T-helper 2 cell treated with Interferon-gamma antibody and Interleukin-4, amounts not matched to agents 5 μg/mL and 100 μg/mL, for 36 hours (primary cell): ENCODE measurements around the gene FRYL.
"Not testable (repeated sequence)": the region's sequence is repeated elsewhere in the genome, so short reads cannot be mapped to it uniquely, and the experiment has no call there.

Source experiments
- DNase-seq: peaks from one replicate; pipeline ENCODE4 v3.0.0; 2021; ENCODE audit warnings: low spot score
- H3K27ac Mint-ChIP-seq: one replicate; pipeline ENCODE4 v1.8.0; 2021; ENCODE audit warnings: mild to moderate bottlenecking, mixed read lengths
- H3K27me3 Mint-ChIP-seq: one replicate; pipeline ENCODE4 v1.8.0; 2021; ENCODE audit warnings: low read depth, mixed read lengths
- H3K36me3 Mint-ChIP-seq: one replicate; pipeline ENCODE4 v1.8.0; 2021; ENCODE audit warnings: low read depth, mixed read lengths
- H3K4me1 Mint-ChIP-seq: one replicate; pipeline ENCODE4 v1.8.0; 2021; ENCODE audit warnings: low read depth, mixed read lengths
- H3K4me3 Mint-ChIP-seq: one replicate; pipeline ENCODE4 v1.8.0; 2022; ENCODE audit warnings: mild to moderate bottlenecking, moderate library complexity, mixed read lengths
- H3K9me3 Mint-ChIP-seq: one replicate; pipeline ENCODE4 v1.8.0; 2021; ENCODE audit warnings: mixed read lengths

Gene FRYL

DNA sequence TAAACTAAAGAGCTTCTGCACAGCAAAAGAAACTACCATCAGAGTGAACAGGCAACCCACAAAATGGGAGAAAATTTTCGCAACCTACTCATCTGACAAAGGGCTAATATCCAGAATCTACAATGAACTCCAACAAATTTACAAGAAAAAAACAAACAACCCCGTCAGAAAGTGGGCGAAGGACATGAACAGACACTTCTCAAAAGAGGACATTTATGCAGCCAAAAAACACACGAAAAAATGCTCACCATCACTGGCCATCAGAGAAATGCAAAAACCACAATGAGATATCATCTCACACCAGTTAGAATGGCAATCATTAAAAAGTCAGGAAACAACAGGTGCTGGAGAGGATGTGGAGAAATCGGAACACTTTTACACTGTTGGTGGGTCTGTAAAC lies 63.8 kb downstream of the FRYL start:
- peaks cover 23% of the 10 kb centered on the region for H3K9me3 Mint-ChIP-seq
- not testable (repeated sequence) for H3K27me3 Mint-ChIP-seq, H3K4me1 Mint-ChIP-seq, H3K27ac Mint-ChIP-seq, H3K4me3 Mint-ChIP-seq, DNase-seq
- H3K36me3 Mint-ChIP-seq: peaks cover 36% of the 10 kb centered on the region

DNA sequence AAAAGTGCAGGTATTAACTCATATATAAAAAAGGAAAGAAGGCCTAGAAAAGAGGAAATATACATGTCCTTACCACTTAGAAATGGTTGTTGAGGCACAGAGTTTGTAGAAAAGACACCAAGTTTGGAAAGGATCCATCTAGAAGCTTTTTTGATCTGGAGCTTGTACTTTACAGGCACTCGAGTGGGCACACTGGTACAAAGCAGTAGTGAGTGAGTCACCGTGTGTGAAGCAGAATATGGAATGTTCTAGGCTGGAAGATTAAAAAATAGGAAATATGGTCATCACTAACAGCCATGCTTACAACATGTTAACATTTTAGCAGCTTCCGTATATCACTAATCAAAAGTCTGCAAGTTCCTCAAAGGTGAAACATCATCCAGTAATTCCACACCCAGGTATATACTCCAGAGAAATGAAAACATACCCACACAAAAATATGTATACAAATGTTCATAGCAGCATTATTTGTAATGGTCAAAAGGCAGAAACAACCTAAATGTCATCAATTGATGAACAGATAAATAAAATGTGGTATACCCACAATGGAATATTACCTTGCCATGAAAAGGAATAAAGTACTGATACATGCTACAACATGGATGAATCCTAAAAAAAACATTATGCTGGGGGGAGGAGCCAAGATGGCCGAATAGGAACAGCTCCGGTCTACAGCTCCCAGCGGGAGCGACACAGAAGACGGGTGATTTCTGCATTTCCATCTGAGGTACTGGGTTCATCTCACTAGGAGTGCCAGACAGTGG lies 69.5 kb downstream of the FRYL start:
- Mint-ChIP-seq H3K27me3 (no peaks in the 10 kb centered on the region), H3K9me3 (peaks cover 8% of the 10 kb centered on the region), H3K27ac (no peak overlapping the region), H3K4me1 (peaks cover 5% of the 10 kb centered on the region), H3K36me3 (peaks cover 31% of the 10 kb centered on the region), H3K4me3 (no peak overlapping the region)
- DNase-seq: no peak

DNA sequence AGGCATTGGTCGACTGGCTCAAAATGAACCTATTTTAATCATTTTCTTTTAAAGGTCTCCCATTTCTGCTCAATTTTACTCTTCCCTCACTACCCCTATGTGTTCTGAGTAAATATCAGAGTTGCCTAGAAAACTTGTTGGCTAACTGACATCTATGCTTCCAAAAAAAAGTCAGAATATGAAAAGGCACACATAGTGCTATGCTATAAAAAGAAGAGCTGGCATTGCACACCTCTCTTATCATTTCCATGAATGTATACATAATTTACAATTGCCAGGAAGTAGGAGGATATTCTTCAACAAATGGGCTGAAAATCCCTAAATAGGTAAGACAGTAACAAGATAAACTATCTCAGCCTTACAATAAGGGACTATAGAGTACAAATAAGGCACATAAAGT lies 70.2 kb downstream of the FRYL start:
- Mint-ChIP-seq H3K27me3 (no peaks in the 10 kb centered on the region), H3K4me1 (peaks cover 5% of the 10 kb centered on the region), H3K36me3 (peaks cover 31% of the 10 kb centered on the region), H3K27ac (no peak overlapping the region), H3K9me3 (peaks cover 8% of the 10 kb centered on the region), H3K4me3 (no peak overlapping the region)
- no peak for DNase-seq

DNA sequence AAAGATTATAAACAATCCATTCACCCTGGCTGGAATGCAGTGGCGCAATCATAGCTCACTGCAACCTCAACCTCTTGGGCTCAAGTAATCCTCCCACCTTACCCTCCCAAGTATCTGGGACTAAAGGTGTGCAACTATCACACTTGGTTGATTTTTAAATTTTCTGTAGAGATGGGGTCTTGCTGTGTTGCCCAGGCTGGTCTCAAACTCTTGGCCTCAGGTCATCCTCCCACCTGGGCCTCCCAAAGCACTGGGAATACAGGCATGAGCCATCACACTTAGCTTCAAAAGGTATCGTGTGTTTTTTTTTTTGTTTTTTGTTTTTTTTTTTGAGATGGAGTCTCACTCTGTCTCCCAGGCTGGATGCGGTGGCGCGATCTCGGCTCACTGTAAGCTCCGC lies 71.5 kb downstream of the FRYL start:
- DNase-seq: no peak
- Mint-ChIP-seq H3K27me3 (no peaks in the 10 kb centered on the region), H3K36me3 (peaks cover 32% of the 10 kb centered on the region), H3K4me3 (no peak overlapping the region), H3K4me1 (peaks cover 5% of the 10 kb centered on the region), H3K27ac (no peak overlapping the region), H3K9me3 (peaks cover 5% of the 10 kb centered on the region)

DNA sequence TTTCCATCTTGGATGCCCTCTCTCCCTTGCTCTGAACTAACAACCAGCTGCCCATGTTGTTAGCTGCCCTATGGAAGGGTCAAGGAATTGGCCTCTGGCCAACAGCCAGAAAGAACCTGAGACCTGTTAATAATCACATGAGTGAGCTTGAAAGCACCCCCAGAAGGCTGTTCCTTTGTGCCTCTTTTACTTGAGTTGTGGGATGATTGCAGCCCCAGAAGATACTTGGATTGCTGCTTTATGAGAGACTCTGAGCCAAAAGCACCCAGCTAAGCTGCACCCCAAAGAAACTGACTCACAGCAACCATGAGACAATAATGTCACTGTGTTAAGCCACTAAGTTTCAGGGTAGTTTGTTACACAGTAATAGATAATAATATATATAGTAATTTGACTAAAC lies 73.3 kb downstream of the FRYL start:
- DNase-seq: no peak
- H3K27ac Mint-ChIP-seq: no peak overlapping the region
- H3K4me1 Mint-ChIP-seq: peaks cover 2% of the 10 kb centered on the region
- H3K27me3 Mint-ChIP-seq: no peaks in the 10 kb centered on the region
- no peak overlapping the region for H3K4me3 Mint-ChIP-seq
- H3K36me3 Mint-ChIP-seq: peaks cover 31% of the 10 kb centered on the region
- no peaks in the 10 kb centered on the region for H3K9me3 Mint-ChIP-seq

DNA sequence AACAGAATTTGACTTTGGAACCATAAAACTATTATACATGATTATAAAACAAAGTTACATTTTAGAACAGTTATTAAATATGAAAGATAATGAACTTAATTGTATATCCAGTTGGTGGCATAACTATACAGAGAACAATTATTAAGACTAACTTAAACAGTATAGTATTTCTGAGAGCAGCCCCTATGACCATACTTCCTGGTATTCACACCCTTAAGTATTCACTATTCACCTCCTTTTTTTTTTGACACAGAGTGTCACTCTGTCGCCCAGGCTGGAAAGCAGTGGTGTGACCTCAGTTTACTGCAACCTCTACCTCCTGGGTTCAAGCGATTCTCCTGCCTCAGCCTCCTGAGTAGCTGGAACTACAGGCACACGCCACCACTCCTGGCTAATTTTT lies 74.5 kb downstream of the FRYL start:
- Mint-ChIP-seq H3K9me3 (no peaks in the 10 kb centered on the region), H3K4me3 (no peak overlapping the region), H3K4me1 (peaks cover 5% of the 10 kb centered on the region), H3K27ac (no peak overlapping the region), H3K36me3 (peaks cover 24% of the 10 kb centered on the region), H3K27me3 (no peaks in the 10 kb centered on the region)
- DNase-seq: no peak

DNA sequence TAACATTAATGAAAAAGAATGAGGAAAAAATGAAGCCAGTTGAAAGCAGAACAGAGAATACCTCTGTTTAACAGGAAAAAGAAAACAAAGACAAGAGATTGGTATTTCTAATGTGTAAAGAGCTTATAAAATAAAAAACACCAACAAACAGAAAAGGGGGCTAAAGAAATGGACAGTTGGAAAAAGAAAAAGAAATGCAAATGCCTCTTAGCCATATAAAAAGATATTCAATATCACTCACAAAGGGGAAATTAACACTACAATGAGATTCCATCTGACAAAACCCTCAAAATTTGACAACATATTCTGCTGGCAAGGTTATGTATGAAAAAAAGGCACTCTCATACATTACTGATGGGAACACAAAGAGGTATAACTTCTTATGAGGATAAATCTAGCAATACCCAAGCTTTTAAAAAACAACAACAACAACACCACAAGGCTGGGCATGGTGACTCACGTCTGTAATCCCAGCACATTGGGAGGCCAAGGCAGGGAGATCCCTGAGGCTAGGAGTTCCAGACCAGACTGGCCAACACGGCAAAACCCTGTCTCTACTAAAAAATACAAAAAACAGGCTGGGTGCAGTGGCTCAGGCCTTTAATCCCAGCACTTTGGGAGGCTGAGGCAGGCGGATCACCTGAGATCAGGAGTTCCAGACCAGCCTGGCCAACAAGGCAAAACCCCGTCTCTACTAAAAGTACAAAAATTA lies 75.8 kb downstream of the FRYL start:
- Mint-ChIP-seq H3K9me3 (no peaks in the 10 kb centered on the region), H3K27me3 (no peaks in the 10 kb centered on the region), H3K27ac (no peak overlapping the region), H3K36me3 (peaks cover 14% of the 10 kb centered on the region), H3K4me3 (no peak overlapping the region), H3K4me1 (peaks cover 10% of the 10 kb centered on the region)
- DNase-seq: no peak

DNA sequence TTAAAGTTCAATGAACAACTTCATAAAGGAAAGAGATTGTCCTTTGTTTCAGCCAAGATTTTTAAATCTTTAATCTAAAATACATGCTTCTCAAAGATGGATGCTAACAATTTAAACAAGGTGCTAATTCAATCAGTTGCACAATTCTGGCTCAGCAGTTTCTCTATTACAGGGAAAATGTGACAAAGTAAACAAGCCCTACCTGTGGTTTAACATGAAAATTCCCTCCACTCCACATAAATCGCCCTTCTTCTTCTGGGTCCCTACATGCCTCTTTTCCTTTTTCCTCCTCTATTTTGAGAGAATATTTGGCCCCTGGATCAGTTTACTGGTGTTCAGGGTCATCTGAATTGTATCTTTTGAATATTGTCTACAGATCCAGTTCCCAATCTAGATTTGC lies 80.6 kb downstream of the FRYL start:
- no peak for DNase-seq
- Mint-ChIP-seq H3K36me3 (peaks cover 12% of the 10 kb centered on the region), H3K4me3 (no peak overlapping the region), H3K27ac (no peak overlapping the region), H3K9me3 (no peaks in the 10 kb centered on the region), H3K27me3 (no peaks in the 10 kb centered on the region), H3K4me1 (peaks cover 15% of the 10 kb centered on the region)

DNA sequence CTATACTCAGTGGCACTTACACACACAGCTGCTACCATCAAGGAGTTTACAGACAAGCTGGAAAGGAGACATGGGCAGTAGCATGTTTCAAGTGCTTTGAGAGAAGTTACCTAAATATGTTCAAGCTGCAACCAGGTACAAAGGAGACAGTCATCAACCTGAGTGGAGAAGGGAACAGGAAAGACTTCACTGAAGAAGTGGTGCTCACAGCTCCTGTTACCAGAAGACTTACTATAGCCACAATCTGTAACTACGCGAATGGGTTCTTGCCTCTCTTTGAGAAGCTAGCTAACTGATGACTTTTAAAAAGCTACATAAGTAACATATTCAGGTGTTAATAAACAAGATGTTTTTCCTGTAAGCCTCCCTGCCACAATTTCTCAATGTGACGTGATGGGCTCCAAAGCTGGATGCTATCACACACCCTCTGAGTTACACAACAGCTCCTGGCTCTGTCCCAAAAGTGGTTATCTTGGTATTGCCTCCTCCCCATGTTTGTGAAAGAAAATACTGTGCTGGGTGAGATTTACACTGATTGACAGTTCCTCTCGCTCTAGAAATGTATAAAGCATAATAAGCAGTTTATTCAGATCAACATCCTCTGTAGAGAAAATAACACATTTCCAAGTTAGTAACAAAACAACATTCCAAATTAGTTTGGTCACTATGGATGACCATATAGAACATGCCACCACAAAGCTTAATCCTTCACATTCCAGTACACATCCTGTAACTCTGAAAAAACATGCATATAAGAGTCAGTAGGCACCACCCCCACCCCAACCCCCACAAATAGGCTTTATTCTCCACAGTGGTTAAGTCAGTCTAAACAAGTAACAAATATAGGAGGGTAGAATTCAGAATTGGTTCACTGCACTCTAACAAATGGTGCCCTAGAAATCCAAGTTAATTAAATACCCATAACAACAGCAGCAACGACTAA lies 81.8 kb downstream of the FRYL start:
- H3K27me3 Mint-ChIP-seq: no peaks in the 10 kb centered on the region
- no peak overlapping the region for H3K27ac Mint-ChIP-seq
- no peak for DNase-seq
- H3K4me1 Mint-ChIP-seq: peaks cover 15% of the 10 kb centered on the region
- no peak overlapping the region for H3K4me3 Mint-ChIP-seq
- peaks cover 10% of the 10 kb centered on the region for H3K36me3 Mint-ChIP-seq
- H3K9me3 Mint-ChIP-seq: no peaks in the 10 kb centered on the region

DNA sequence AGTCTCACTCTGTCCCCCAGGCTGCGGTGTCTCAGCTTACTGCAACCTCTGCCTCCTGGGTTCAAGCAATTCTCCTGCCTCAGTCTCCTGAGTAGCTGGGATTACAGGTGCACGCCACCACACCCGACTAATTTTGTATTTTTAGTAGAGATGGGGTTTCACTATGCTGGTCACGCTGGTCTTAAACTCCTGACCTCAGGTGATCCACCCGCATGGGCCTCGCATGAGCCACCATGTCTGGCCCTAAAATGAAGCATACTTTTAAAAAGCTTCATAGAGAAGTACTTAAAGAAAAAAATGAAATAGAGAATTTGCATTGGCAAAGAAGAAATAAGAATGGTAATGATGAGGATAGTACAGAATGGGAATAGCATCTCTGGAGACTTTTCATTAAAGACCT lies 82.6 kb downstream of the FRYL start:
- peaks cover 17% of the 10 kb centered on the region for H3K4me1 Mint-ChIP-seq
- not testable (repeated sequence) for DNase-seq, H3K27me3 Mint-ChIP-seq, H3K4me3 Mint-ChIP-seq, H3K27ac Mint-ChIP-seq, H3K9me3 Mint-ChIP-seq, H3K36me3 Mint-ChIP-seq

DNA sequence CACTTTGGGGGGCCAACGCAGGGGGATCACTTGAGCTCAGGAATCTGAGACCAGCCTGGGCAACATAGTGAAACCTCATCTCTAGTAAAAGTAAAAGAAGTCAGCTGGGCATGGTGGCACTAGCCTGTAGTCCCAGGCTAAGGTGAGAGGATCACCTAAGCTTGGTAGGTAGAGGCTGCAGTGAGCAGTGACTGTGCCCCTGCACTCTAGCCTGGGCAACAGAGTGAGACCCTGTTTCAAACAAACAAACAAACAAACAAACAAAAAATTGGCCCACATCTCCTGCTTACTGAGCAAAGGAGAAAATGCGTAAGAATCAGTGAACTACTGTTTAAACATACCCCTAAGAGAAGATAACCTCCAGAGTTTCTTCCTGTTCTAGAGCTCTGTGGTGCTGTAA lies 85.3 kb downstream of the FRYL start:
- DNase-seq: no peak
- Mint-ChIP-seq H3K4me1 (peaks cover 12% of the 10 kb centered on the region), H3K27me3 (no peaks in the 10 kb centered on the region), H3K4me3 (no peak overlapping the region), H3K27ac (no peak overlapping the region), H3K36me3 (peaks cover 8% of the 10 kb centered on the region), H3K9me3 (no peaks in the 10 kb centered on the region)

DNA sequence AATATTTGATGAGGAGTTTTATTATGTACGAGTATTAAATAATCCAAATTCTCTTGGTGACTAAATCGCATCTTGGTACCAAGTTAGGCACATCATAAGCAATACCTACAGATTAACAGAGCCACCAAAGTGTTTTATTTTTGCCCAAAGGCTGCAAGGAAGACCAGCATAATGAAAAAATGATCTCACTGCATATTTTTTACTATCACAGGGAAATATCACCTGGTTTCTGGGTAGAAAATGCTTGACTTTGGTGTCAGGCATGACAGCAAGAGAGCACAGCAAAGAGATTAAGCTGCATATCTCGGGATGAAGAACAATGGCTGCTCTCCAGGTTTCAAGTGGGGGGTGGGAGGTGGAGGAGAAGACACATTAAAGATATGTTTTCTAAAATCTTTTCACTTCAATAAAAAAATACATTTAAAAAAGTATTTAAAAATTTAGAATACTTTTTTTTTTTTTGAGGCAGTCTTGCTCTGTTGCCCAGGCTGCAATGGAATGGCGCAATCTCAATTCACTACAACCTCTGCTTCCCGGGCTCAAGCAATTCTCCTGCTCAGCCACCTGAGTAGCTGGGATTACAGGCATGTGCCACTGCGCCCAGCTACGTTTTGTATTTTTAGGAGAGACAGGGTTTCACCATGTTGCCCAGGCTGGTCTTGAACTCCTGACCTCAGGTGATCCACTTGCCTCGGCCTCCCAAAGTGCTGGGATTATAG lies 86.1 kb downstream of the FRYL start:
- Mint-ChIP-seq H3K4me1 (peaks cover 9% of the 10 kb centered on the region), H3K27me3 (no peaks in the 10 kb centered on the region), H3K36me3 (peaks cover 8% of the 10 kb centered on the region), H3K9me3 (no peaks in the 10 kb centered on the region), H3K4me3 (no peak overlapping the region), H3K27ac (no peak overlapping the region)
- no peak for DNase-seq

DNA sequence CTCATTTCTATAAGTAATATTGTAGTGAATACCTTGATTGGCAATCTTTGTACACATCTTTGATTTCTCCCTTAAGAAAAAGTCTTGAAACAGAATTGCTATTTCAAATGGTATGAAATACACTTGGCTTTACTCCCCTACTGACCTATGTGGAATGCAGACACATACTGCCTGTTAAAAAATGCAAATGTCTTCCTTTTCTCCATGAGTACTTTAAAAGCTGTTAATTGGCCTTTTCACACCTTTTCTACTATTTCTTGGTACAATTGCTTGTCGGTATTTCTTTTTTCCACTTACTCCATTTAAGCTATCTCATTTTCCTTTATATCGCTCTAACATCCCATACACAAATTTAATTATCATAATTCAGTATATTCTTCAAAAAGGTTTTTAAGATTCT lies 87.2 kb downstream of the FRYL start:
- no peak for DNase-seq
- Mint-ChIP-seq H3K27ac (no peak overlapping the region), H3K4me1 (peaks cover 3% of the 10 kb centered on the region), H3K4me3 (no peak overlapping the region), H3K9me3 (no peaks in the 10 kb centered on the region), H3K27me3 (no peaks in the 10 kb centered on the region), H3K36me3 (peaks cover 3% of the 10 kb centered on the region)
